Naive B cell (primary cell): Measurements from ENCODE around the gene YWHAQ. TPM values are rescaled to one million over a fixed set of nuclear protein-coding genes. Genes with fewer than 3 reads are reported as not detected.
A peak's percentile ranks its signal among the peaks of the same experiment; 100 is the strongest.

Experiments used
- ATAC-seq, 2 donors: fragments of 150-1000 bp; cut with Tn5 transposase; 2 replicates each; pipeline ENCODE4 v1.10.0; 2021; ENCODE audit warnings: low read depth in 2 of 2, mild to moderate bottlenecking in 2 of 2, moderate library complexity in 2 of 2
- DNase-seq: peaks from one replicate; pipeline ENCODE4 v3.0.0; 2022
- H3K27ac Mint-ChIP-seq, 6 donors: one replicate each; pipeline ENCODE4 v1.8.0; 2020 to 2022; ENCODE audit warnings: mild to moderate bottlenecking in 6 of 6, mixed read lengths in 6 of 6, moderate library complexity in 5 of 6, inconsistent platforms in 2 of 6
- H3K27me3 Mint-ChIP-seq, 3 donors: one replicate each; pipeline ENCODE4 v1.8.0; 2021 to 2022; ENCODE audit warnings: mixed read lengths in 3 of 3, mild to moderate bottlenecking in 1 of 3
- H3K36me3 Mint-ChIP-seq, 2 donors: one replicate each; pipeline ENCODE4 v1.8.0; 2020 to 2022; ENCODE audit warnings: mixed read lengths in 2 of 2, inconsistent platforms in 1 of 2, mild to moderate bottlenecking in 1 of 2
- H3K4me1 Mint-ChIP-seq, 3 donors: one replicate each; pipeline ENCODE4 v1.8.0; 2020 to 2022; ENCODE audit warnings: mixed read lengths in 3 of 3, inconsistent platforms in 1 of 3, mild to moderate bottlenecking in 1 of 3, moderate library complexity in 1 of 3
- H3K4me3 Mint-ChIP-seq, 8 donors: one replicate each; pipeline ENCODE4 v1.8.0; 2020 to 2022; ENCODE audit warnings: mild to moderate bottlenecking in 8 of 8, mixed read lengths in 8 of 8, moderate library complexity in 8 of 8, inconsistent platforms in 2 of 8
- H3K9me3 Mint-ChIP-seq, 7 donors: one replicate each; pipeline ENCODE4 v1.8.0; 2020 to 2022; ENCODE audit warnings: mixed read lengths in 7 of 7, mild to moderate bottlenecking in 5 of 7, inconsistent platforms in 2 of 7, moderate library complexity in 1 of 7
- polyA plus RNA-seq, 6 donors: library from polyadenylated mRNA; unstranded; fragments of 300-500 nt; fragmentation: Illumina TruSeq; gene quantifications; one replicate each; pipeline ENCODE4 v1.2.3, GENCODE V29; 2021; ENCODE audit warnings: low read depth in 6 of 6

Gene YWHAQ
- polyA plus RNA-seq, 6 donors from 2014 or later, result 282 to 457 (median 344) TPM

DNA sequence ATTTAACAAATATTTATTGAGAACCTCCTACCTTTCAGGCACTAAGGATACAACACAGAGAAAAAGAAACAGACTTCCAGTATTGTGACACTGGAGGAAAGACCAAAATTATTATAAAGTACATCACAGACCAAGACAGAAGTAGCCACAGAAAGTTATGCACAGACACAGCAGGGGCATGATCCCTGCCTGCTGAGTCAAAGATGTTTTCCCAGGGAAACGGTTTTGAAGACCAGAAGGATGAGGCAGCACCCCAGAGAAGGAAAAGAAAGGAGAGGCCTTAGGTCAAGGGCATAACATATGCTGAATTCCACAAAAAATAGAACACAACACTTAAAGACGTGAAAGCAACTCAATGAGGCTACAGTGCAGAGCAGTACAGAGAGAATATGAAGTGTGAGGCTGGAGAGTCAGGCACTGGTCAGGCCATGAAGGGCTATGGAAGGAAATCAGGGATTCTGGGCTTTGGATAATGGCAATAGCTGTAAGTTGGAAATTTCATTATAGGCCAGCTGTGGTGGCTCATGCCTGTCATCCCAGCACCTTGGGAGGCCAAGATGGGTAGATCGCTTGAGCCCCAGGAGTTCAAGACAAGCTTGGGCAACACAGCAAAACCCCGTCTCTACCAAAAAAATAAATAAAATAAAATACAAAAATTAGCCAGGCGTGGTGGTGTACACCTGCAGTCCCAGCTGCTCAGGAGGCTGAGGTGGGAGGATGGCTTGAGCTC is 83.4 kb downstream of the YWHAQ start:
- Mint-ChIP-seq H3K27me3 (no peaks in the 10 kb centered on the region), H3K4me3 (peak overlapping the region; percentile 31 to 94 (median 90)), H3K4me1 (peaks cover 52 to 90% (median 81%) of the 10 kb centered on the region in 3 donors), H3K27ac (peak overlapping the region; percentile 90 to 98 (median 97)), H3K36me3 (no peaks in the 10 kb centered on the region), H3K9me3 (no peaks in the 10 kb centered on the region)
- no peak for ATAC-seq
- no peak for DNase-seq

DNA sequence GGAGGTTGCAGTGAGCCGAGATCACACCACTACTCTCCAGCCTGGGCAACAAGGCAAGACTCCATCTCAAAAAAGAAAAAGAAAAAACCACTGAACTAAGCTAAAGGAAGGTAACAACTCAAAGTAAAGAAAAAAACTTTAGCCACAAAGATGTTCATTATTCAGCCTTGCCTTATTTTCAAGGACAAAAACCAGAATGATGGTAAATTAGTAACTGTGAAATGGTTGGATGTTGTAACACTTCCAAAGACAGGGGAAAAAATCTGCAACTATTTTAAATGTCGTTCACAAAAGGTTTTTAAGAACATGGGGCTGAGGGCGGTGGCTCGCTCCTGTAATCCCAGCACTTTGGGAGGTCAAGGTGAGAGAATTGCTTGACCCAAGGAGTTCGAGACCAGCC is 85.3 kb downstream of the YWHAQ start:
- Mint-ChIP-seq H3K27me3 (no peaks in the 10 kb centered on the region), H3K4me1 (peaks cover 45 to 89% (median 67%) of the 10 kb centered on the region in 3 donors), H3K36me3 (no peaks in the 10 kb centered on the region), H3K4me3 (peak overlapping the region in 3 of 8 donors; percentile 9 to 28 (median 13)), H3K27ac (peak overlapping the region in 3 of 6 donors; percentile 15 to 90 (median 76)), H3K9me3 (no peaks in the 10 kb centered on the region)
- no peak for DNase-seq
- ATAC-seq, result no peak

DNA sequence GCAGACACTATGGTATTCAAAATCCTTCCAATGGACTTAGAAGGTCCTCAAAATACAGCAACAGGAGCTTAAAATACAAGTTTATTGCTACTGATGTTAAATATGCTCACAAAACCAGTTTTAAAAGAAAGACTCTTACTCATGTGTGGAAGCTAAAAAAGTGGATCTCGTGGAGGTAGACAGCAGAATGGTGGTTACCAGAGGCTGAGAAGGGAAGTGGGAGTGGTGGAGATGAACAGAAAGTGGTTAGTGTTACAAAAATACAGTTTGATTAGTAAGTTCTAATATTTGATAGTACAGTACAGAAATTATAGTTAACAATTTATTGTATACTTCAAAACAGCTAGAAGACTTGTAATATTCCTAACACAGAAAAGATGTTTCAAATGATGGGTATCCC is 87.2 kb downstream of the YWHAQ start:
- Mint-ChIP-seq H3K9me3 (peaks cover 0 to 4% (median 2%) of the 10 kb centered on the region in 7 donors), H3K4me1 (peaks cover 46 to 87% (median 64%) of the 10 kb centered on the region in 3 donors), H3K36me3 (peaks cover 0 to 4% of the 10 kb centered on the region in 2 donors), H3K27ac (peak overlapping the region in 5 of 6 donors; percentile 63 to 90 (median 82)), H3K4me3 (peak overlapping the region; percentile 17 to 87 (median 58)), H3K27me3 (no peaks in the 10 kb centered on the region)
- peak; percentile 23 to 42 for ATAC-seq
- DNase-seq, result no peak

DNA sequence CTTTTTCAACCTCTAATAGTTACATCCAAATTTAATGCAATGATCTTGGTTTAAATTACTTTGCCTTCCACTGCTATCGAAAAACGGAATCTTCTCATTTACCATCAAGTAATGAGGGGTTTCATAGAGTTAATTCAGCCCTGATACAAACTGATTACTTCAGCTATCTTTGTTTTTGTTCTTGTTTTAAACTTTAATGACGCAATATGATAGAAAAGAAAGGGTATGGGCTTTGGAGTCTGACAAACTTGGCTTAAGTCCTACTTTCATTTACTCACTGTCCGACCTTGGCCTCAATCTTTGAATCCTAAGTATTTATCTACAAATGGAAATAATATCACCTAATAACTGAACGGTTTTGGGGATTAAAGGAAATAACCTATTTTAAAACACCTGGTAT is 91.3 kb downstream of the YWHAQ start:
- DNase-seq (no peak), ATAC-seq (peak; percentile 22 to 61)
- no peaks in the 10 kb centered on the region for H3K27me3 Mint-ChIP-seq
- H3K27ac Mint-ChIP-seq, result peak overlapping the region; percentile 90 to 97 (median 94)
- H3K4me1 Mint-ChIP-seq, result peaks cover 47 to 77% (median 55%) of the 10 kb centered on the region in 3 donors
- H3K4me3 Mint-ChIP-seq, result peak overlapping the region; percentile 9 to 87 (median 78)
- peaks cover 0 to 4% (median 2%) of the 10 kb centered on the region in 7 donors for H3K9me3 Mint-ChIP-seq
- H3K36me3 Mint-ChIP-seq, result peaks cover 0 to 4% of the 10 kb centered on the region in 2 donors

DNA sequence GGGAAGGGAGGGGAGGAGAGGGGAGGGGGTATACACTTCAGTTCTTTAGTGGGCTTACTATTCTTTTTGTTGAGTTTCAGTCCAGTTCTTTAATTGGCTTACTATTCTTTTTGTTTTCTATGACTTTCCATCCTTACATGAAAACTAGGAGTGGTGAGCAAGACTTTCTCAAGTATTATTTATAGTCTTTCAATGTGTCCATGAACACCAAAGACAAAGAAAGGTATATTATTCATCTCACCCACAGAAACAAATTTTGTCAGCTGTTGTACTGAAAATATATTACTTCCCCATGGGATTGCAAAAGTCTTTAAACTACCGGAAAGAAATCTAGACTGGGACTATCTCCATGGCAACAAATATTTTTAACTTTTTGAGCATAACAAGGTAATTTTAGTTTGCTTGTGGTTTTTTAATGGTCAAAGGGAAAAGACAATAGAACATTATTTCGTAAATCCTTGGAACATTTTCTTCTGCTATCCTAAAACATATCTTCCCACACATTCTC is 92.7 kb downstream of the YWHAQ start:
- peaks cover 0 to 4% of the 10 kb centered on the region in 2 donors for H3K36me3 Mint-ChIP-seq

DNA sequence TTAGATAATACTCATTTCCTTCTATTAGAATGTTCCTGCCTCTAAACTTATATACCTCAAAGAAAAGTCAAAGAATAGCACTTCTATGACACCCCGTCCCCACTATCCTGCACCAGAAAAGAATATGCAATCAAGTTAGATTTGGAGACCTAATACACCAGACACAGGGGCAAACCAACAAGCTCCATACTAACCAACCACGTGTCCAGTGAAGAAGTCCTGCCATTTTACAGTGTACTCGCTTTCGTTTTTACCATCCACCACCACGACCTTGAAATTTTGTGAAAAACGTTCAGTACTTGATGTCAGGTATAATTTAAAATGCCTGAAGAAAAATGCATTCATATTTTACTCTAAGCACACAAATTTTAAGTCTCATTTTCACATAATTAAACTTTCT is 94.3 kb downstream of the YWHAQ start:
- ATAC-seq, result no peak
- Mint-ChIP-seq H3K27ac (peak overlapping the region in 3 of 6 donors; percentile 22 to 91 (median 79)), H3K9me3 (peaks cover 0 to 4% (median 2%) of the 10 kb centered on the region in 7 donors), H3K4me3 (peak overlapping the region in 2 of 8 donors; percentile 9 to 29), H3K27me3 (no peaks in the 10 kb centered on the region), H3K4me1 (peaks cover 37 to 54% (median 45%) of the 10 kb centered on the region in 3 donors), H3K36me3 (peaks cover 0 to 4% of the 10 kb centered on the region in 2 donors)
- no peak for DNase-seq

More for the DNA sequence above, 92.7 kb downstream of the YWHAQ start:
- DNase-seq (peak; percentile 30), ATAC-seq (peak; percentile 16 to 33)
- H3K9me3 Mint-ChIP-seq, result peaks cover 0 to 4% (median 2%) of the 10 kb centered on the region in 7 donors
- peak overlapping the region; percentile 7 to 83 (median 42) for H3K4me3 Mint-ChIP-seq
- H3K27me3 Mint-ChIP-seq, result no peaks in the 10 kb centered on the region
- peaks cover 37 to 64% (median 47%) of the 10 kb centered on the region in 3 donors for H3K4me1 Mint-ChIP-seq
- H3K27ac Mint-ChIP-seq, result peak overlapping the region in 4 of 6 donors; percentile 81 to 96 (median 92)

DNA sequence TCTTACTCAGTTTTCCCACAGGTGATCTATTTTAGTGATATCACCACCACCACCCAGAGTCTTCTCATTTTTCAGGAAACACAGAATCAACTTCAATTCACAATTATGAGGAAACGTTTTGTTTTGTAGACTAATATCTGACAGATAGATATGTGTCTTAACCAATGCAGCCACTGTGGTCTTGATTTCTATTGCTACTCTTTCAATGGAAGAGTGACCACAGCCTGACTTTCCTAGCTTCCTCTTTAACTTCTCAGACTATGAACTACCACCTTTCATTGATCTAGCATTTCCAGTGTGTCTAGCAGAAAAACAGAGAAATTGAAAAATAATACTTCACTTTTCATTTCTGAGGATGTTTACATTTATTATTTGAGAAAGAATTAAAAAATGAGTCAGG is 95.6 kb downstream of the YWHAQ start:
- H3K4me3 Mint-ChIP-seq, result peak overlapping the region in 3 of 8 donors; percentile 5 to 38 (median 9)
- no peaks in the 10 kb centered on the region for H3K27me3 Mint-ChIP-seq
- peaks cover 0 to 4% (median 2%) of the 10 kb centered on the region in 7 donors for H3K9me3 Mint-ChIP-seq
- H3K4me1 Mint-ChIP-seq, result peaks cover 32 to 45% (median 42%) of the 10 kb centered on the region in 3 donors
- peaks cover 0 to 4% of the 10 kb centered on the region in 2 donors for H3K36me3 Mint-ChIP-seq
- peak; percentile 72 to 73 for ATAC-seq
- DNase-seq, result no peak
- H3K27ac Mint-ChIP-seq, result peak overlapping the region in 4 of 6 donors; percentile 24 to 91 (median 42)

Other genes starting within 250 kb of the YWHAQ start
- gene ITGB1BP1, start 207.5 kb downstream of the YWHAQ start, polyA plus RNA-seq, result 100 to 1,000 TPM in 5 of 6 donors, 10 to 100 TPM in 1; 83.6 to 159 (median 110) TPM
- 10 to 100 TPM; 13.3 to 34.9 (median 29.0) TPM for gene CPSF3, start 207.3 kb downstream of the YWHAQ start, polyA plus RNA-seq
- gene IAH1, start 156.4 kb downstream of the YWHAQ start, polyA plus RNA-seq, result 10 to 100 TPM; 63.9 to 87.9 (median 73.0) TPM
- 10 to 100 TPM in 5 of 6 donors, 1 to 10 TPM in 1; 9.1 to 23.8 (median 21.3) TPM for gene ADAM17, start 75.2 kb downstream of the YWHAQ start, polyA plus RNA-seq
- gene TAF1B, start 212.5 kb upstream of the YWHAQ start, polyA plus RNA-seq, result 10 to 100 TPM in 1 of 6 donors, 1 to 10 TPM in 5; 3.4 to 16.5 (median 7.7) TPM